C4-2B (cell line): ENCODE results near the gene XCL1.
"Not testable (repeated sequence)": the region's sequence is repeated elsewhere in the genome, so short reads cannot be mapped to it uniquely, and the experiment has no call there.

Source experiments
- H3K27ac ChIP-seq: fragments of 450-650 bp; 2 replicates; pipeline ENCODE4 v1.5.1; 2017
- ZFX ChIP-seq: fragments of 450-650 bp; IDR thresholded peaks from 2 replicates; pipeline ENCODE4 v1.6.1; 2017
- TF ChIP-seq, protein P1 (sequence below): fragments of 450-650 bp; conservative IDR thresholded peaks from 2 replicates; pipeline ENCODE4 v1.5.1; 2017; ENCODE audit warnings: mild to moderate bottlenecking

XCL1 gene

DNA sequence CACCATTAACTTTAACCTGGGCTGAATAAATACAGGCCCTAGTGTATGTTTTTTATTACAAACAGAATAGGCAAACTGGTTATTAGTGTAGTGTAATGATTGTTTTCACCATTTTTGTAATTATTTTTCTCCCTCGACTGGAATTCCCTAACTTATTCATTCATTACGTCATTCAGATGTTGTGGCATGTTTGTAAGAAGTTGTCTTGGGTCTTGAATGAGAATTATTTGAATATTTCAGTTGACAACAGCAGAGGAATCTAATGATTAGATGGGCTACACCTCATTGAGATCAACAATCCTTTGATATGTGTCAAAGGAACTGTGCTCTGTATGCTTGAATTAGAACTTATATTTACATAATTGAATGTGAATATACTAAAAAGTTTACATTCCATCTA lies 12.8 kb downstream of the XCL1 start:
- TF ChIP-seq, protein P1, sequence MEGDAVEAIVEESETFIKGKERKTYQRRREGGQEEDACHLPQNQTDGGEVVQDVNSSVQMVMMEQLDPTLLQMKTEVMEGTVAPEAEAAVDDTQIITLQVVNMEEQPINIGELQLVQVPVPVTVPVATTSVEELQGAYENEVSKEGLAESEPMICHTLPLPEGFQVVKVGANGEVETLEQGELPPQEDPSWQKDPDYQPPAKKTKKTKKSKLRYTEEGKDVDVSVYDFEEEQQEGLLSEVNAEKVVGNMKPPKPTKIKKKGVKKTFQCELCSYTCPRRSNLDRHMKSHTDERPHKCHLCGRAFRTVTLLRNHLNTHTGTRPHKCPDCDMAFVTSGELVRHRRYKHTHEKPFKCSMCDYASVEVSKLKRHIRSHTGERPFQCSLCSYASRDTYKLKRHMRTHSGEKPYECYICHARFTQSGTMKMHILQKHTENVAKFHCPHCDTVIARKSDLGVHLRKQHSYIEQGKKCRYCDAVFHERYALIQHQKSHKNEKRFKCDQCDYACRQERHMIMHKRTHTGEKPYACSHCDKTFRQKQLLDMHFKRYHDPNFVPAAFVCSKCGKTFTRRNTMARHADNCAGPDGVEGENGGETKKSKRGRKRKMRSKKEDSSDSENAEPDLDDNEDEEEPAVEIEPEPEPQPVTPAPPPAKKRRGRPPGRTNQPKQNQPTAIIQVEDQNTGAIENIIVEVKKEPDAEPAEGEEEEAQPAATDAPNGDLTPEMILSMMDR = no peak
- no peak for TF ChIP-seq ZFX

DNA sequence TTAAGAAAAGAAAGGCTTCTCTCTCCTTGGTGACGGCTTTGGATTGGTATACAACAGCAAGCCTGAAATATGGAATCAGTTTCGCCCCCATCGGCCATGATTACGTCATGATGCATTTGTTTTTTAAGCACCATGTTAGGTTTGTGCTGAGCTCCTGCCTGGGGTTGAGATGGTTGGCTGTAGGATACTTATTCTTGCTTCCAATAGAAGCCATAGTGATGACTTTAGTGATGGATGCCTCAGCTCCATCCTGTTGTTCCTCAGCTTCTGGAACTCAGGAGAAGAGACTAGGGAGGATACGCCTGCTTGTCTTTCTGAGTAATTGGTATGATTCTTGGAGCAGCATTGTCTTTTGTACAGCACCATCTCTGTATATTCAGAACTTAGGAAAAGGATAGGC lies 14.7 kb downstream of the XCL1 start:
- TF ChIP-seq, protein P1 = no peak
- TF ChIP-seq ZFX = no peak
- no peak overlapping the region for H3K27ac ChIP-seq

More for the DNA sequence above, 12.8 kb downstream of the XCL1 start:
- no peak overlapping the region for H3K27ac ChIP-seq

DNA sequence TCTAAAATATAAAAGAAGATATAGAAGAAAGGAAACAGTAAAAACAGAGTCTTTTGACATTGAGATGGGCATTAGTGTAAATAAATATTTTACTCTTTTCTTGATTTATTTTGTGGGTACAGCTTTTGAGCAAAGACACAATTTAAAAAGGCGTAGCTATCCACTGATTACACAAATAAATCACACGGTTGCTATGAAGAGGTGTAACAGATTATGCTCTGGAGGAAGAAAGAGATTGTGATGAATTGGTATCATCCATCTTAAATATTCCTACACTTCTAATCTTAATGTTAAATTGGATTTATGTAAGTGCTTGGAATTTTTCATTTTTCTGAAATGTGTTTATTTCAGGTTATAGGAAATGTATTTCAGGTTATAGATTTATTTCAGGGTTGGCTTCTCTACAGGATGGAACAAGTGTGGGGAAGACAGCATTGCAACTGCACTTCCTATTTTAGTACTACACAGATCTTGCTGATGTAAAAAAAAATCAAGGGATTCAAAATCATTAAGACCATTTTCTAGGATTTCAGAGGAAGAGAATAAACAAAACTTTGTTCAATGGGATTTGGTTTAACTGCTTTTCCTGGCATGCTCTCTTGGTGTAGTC lies 15.3 kb downstream of the XCL1 start:
- TF ChIP-seq ZFX = no peak
- TF ChIP-seq, protein P1 = no peak
- H3K27ac ChIP-seq = no peak overlapping the region

DNA sequence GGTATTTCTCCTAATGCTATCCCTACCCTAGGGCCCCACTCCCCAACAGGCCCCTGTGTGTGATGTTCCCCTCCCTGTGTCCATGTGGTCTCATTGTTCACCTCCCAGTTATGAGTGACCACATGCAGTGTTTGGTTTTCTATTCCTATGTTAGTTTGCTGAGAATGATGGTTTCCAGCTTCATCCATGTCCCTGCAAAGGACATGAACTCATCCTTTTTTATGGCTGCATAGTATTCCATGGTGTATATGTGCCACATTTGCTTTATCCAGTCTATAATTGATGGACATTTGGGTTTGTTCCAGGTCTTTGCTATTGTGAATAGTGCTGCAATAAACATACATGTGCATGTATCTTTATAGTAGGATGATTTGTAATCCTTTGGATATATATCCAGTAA lies 19.0 kb downstream of the XCL1 start:
- not testable (repeated sequence) for H3K27ac ChIP-seq

DNA sequence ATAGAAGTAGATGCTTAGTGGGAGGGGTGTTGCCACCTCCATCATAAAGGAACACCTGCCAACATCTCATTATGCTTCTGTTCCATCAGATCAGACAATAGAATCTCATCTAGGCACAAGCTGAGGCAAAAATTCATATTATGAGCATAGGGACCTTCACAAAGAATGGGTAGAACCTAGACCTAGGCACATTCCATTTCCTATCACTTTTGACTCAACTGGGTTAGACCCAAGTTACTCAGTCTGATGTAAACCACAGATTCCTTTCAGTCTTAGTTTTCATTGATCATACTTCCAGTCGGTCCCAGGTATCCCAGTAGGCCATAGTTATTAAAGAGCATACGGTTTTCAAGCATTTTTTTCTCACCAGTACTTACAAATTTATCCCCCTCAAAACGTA lies 21.7 kb downstream of the XCL1 start:
- H3K27ac ChIP-seq = no peak overlapping the region
- TF ChIP-seq ZFX = no peak
- TF ChIP-seq, protein P1 = no peak

DNA sequence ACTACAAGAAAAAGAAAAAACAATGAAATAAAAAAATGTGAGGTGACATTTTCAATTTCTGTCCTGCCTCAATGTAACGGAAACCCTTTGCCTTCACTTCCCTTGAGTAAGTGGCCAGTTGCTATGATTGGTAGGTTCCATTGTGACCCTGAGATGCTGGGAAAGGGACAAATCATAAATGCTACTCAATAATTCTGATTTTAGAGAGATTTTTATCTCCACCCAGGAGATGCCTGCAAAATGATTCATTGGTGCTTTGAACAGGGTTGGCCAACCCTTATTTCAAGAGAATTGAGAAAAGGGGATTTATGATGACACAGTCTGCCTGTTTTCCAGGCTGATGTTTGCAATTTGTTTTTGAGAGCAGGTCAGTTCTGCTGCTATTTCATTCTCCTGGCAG lies 22.5 kb downstream of the XCL1 start:
- H3K27ac ChIP-seq = no peak overlapping the region
- TF ChIP-seq ZFX = no peak
- TF ChIP-seq, protein P1 = no peak

DNA sequence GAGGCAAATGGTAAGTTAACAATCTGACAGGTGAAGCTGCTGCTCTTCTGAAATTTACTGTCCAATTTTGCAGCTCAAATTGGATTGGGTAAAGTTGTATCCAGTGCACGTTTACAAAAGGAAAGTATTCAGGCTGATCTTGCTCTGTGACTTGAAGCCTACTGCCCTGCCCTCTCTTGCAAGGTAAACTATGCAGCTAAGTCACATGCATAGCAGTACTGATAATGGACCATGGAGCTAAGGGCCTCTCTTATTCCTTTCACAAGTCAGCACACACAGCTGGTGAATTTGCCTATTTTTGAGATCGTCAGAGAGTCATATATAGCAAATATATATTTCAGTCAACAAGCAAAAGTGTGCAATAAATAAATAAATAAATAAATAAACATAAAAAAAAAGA lies 23.2 kb downstream of the XCL1 start:
- no peak overlapping the region for H3K27ac ChIP-seq
- TF ChIP-seq ZFX = no peak
- TF ChIP-seq, protein P1 = no peak

DNA sequence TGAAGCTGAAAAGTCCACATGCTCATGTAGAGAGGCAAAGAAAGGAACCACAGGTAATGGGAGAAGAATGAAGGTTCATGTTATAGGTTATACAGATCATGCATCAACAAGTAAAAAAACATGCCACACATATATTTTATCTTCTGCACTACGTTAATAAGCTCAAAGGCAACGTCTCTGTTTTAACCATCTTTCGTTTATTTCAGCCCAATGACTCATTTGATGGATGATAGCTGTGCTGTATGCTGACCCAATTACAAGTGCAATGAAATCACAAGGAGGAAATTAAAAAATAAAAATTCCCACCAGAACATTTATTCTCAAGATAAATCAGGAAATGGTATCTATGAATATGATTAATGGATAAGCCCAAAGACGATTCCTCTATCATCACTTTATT lies 24.6 kb downstream of the XCL1 start:
- TF ChIP-seq, protein P1 = no peak
- no peak for TF ChIP-seq ZFX
- H3K27ac ChIP-seq = no peak overlapping the region
